AG08395 (cell line): ENCODE results near the gene GPNMB.

Source experiments
- DNase-seq: peaks from one replicate; pipeline ENCODE4 v3.0.0; 2012; ENCODE audit warnings: mixed read lengths, low spot score

Gene GPNMB

GRCh38 chr7:23272275-23272674, 25.7 kb downstream of the GPNMB start:
- DNase-seq, result no peak

DNA sequence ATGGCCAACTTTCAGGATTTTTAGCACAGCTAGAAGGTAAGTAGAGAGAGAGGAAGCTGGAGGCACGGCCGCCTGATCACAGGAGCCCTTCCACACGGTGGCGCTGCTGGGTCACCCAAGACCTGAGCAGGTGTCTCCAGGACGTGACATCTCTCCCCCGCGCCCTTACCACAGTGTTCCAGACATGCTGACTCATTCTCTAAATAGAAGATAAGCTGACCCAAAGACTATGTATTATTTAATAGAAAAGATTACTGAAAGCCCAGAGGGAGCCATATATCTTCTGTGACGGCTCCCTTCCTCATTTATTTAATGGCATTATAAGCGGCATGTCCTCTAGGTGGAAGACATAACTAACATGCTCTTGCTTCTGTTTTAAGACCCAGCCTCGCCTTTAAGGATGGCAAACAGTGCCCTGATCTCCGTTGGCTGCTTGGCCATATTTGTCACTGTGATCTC, 26.6 kb downstream of the GPNMB start:
- peak; percentile 48 for DNase-seq

GRCh38 chr7:23275912-23276311, 29.3 kb downstream of the GPNMB start:
- no peak for DNase-seq

DNA sequence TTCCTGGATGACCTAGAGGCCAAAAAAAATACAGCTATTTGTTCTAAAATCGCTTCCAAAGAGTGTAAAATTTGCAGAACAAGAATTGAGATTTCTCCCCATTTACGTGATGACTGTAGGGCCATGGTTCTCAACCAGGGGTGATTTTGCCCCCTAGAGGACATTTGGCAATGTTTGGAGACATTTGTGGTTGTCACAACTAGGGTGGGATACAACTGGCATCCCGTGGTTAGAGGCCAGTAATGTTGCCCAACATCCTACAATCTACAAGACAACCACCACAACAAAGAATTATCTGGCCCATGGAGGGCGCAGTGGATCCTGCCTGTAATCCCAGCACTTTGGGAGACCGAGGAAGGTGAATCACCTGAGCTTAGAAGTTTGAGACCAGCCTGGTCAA, 29.8 kb downstream of the GPNMB start:
- DNase-seq, result no peak

GRCh38 chr7:23276947-23277346, 30.4 kb downstream of the GPNMB start:
- no peak for DNase-seq

DNA sequence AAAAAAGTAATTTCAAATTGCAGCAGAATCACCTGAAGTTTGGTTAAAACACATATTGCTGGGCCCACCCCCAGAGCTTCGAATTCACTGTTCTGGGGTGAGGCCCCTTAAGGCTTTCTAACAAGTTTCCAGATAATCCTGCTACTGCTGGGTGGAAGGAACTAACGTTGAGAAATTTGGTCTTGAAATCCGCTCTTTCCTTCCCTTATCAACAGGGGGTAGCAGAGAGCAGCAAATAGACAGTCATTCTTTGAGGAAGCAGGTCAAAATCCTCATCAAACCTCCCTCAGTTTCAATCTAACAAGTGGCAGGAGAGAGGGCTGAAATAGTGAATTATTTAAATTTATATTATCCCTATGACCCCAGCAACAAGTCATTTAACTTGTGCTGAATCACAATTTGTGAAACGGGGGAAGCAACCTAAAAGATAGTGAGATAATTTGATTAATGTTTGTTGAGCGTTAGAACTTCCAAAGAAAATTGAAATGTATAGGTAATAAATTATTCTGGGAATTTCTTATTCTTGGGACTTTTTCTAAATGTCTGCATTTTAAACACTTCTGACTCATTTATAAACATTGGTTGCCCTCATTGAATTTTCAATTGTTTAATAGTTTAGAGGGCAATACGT, 30.9 kb downstream of the GPNMB start:
- peak; percentile 74 for DNase-seq

DNA sequence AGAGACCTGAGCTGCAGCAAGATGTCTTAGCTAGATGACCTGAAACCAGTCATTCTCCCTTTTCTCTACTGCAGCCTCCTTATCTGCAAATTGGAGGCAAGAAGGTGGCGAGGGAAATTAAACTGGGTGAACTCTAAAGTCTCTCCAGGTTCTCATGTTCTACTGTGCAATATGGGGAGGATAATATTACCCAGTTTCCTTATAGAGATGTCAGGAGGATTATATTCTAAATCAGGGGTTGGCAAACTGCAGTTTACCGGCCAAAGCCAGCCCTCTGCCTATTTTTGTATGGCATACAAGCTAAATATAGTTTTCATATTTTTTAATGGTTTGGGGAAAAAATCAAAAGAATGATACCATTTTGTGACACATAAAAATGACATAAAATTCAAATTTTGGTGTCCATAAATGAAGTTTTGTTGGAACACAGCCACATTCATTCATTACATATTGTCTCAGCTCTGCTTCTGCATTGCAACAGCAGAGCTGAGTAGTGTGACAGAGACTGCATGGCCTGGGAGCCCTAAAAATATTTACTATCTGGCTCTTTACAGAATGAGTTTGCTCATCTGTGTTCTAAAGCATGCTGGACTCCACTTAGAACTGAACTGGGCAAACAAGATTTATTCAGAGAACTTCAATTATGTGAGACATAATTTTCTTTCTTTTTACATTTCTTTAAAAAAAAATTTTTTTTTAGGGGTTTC, 33.4 kb downstream of the GPNMB start:
- DNase-seq, result no peak

DNA sequence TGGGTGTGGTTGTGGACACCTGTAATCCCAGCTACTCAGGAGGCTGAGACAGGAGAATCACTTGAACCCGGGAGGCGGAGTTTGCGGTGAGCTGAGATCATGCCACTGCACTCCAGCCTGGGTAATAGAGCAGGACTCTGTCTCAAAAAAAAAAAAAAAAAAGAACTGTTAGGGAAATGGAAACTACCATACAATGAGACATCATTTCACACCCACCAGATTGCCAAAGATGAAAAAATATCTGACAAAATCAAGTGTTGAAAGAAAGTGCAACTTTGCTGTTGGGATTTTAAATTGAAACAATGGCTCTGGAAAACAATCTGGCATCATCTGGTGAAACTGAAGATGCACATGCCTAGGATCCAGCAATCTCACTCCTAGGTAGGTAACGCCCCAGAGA, 36.5 kb downstream of the GPNMB start:
- DNase-seq, result no peak

GRCh38 chr7:23284871-23285270, 38.3 kb downstream of the GPNMB start:
- no peak for DNase-seq

GRCh38 chr7:23285657-23286646, 39.4 kb downstream of the GPNMB start:
- no peak for DNase-seq

DNA sequence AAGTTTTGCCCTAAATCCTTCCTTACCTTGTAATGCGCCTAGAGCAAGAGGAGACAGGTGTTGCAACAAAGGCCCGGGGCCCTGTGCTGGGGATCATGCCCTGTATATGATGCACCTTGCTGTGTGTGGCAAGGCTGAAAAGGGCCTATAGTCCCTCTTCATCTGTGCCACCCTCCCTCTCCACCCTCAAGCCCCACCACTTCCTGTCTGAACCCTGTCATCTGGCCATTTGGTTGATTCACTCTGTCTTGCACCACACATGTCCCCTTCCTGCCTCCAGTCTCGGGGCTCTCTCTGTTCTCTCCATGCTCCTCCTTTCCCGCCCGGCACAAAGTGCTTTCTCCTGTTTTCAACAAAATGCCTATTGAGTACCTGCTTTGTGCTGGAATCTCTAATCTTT, 41.0 kb downstream of the GPNMB start:
- DNase-seq, result no peak

GRCh38 chr7:23290993-23291392, 44.4 kb downstream of the GPNMB start:
- DNase-seq, result no peak

GRCh38 chr7:23291957-23292560, 45.5 kb downstream of the GPNMB start:
- DNase-seq, result no peak

DNA sequence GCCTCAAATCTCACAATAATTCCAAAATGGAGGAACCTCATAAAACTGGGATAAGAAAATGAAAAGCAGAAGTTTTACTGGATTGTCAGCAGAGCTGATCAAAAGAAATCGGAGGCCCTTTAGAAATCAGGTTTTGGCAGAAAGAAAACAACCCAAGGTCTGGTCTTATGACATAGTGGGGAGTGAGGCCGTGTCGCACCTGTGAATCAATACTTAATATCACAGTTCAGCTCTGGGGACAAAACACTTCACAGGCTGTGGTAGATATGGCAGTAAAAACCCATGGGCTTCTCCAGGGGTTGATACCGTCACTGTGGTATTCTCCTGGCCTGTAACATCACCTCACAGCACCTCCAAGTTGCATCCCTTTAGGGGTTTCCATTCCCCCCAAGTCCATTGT, 46.0 kb downstream of the GPNMB start:
- no peak for DNase-seq

DNA sequence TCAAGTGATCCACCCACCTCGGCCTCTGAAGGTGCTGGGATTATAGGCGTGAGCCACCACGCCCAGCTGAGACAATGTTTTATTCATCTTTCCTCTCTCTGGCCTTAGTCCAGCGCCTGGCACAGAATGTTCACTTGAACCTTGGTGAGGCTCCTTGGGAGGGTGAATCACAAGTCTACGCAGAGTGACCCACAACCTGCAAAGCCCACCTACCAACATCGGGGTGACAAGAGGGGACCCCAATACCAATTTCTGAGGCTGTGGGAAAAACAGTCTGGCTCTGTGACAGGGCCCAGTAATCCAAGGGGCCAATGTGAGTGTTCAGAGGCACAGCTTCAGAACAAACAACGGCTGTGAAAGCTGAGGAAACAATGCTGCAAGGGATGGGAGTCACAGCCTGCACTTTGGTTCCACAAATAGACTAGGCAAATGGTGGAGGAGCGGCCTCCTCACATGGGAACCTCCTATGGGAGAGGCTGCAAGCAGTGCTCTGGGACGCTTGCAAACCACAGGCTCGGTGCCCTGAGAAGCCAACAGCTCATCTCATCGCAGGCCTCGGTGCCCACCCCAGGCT, 47.0 kb downstream of the GPNMB start:
- no peak for DNase-seq

- no peak for DNase-seq
Observed at GRCh38 chr7:23294549-23295400, 48.2 kb downstream of the GPNMB start.

GRCh38 chr7:23295401-23295697, 48.8 kb downstream of the GPNMB start:
- no peak for DNase-seq

- peak; percentile 24 for DNase-seq
Observed at GRCh38 chr7:23298141-23298881, 51.7 kb downstream of the GPNMB start.

- peak; percentile 96 for DNase-seq
Observed at GRCh38 chr7:23298885-23299769, 52.6 kb downstream of the GPNMB start, which contains the start of gene MALSU1. Gene MALSU1 (plus strand): TSS chr7:23299339. CDS start chr7:23299353, 14 bp downstream.
